T-helper 9 cell (primary cell): ENCODE results near the gene NCOA1.
"Not testable (repeated sequence)": the region's sequence is repeated elsewhere in the genome, so short reads cannot be mapped to it uniquely, and the experiment has no call there.

Source experiments
- DNase-seq: peaks from one replicate; pipeline ENCODE4 v3.0.0-alpha.2; 2020
- total RNA-seq, 2 donors: gene quantifications; one replicate each; lab custom pipeline; 2026; lab: John Stamatoyannopoulos, UW

The NCOA1 gene
- 102 to 114 reads per million in 2 donors for total RNA-seq

GRCh38 chr2:24490690-24491541 lies at the start of gene NCOA1:
Gene NCOA1, plus strand, starts transcription at chr2:24491254. Its CDS starts 167,424 bp downstream, at chr2:24658678.
- DNase-seq: peak; percentile 80

GRCh38 chr2:24448797-24449196 lies 42.3 kb upstream of the NCOA1 start:
- no peak for DNase-seq

GRCh38 chr2:24449344-24449743 lies 41.7 kb upstream of the NCOA1 start:
- no peak for DNase-seq

GRCh38 chr2:24451805-24452501 lies 39.1 kb upstream of the NCOA1 start:
- no peak for DNase-seq

GRCh38 chr2:24452502-24452885 lies 38.6 kb upstream of the NCOA1 start:
- no peak for DNase-seq

GRCh38 chr2:24453379-24454073 lies 37.5 kb upstream of the NCOA1 start:
- no peak for DNase-seq

GRCh38 chr2:24454294-24454693 lies 36.8 kb upstream of the NCOA1 start:
- no peak for DNase-seq

GRCh38 chr2:24456599-24457556 lies 34.2 kb upstream of the NCOA1 start:
- no peak for DNase-seq

GRCh38 chr2:24457696-24458386 lies 33.2 kb upstream of the NCOA1 start:
- no peak for DNase-seq

GRCh38 chr2:24459224-24460161 lies 31.6 kb upstream of the NCOA1 start:
- DNase-seq: no peak

- DNase-seq: no peak
These were observed 29.4 kb upstream of the NCOA1 start for GRCh38 chr2:24461685-24462084.

- DNase-seq: no peak
These were observed 27.8 kb upstream of the NCOA1 start for GRCh38 chr2:24463271-24463670.

GRCh38 chr2:24466871-24467870 lies 23.9 kb upstream of the NCOA1 start:
- DNase-seq: no peak

GRCh38 chr2:24468453-24468852 lies 22.6 kb upstream of the NCOA1 start:
- not testable (repeated sequence) for DNase-seq

- DNase-seq: no peak
These were observed 21.9 kb upstream of the NCOA1 start for GRCh38 chr2:24469148-24469650.

GRCh38 chr2:24471662-24472061 lies 19.4 kb upstream of the NCOA1 start:
- DNase-seq: no peak

- no peak for DNase-seq
These were observed 18.6 kb upstream of the NCOA1 start for GRCh38 chr2:24472416-24472815.

GRCh38 chr2:24473626-24474025 lies 17.4 kb upstream of the NCOA1 start:
- no peak for DNase-seq

GRCh38 chr2:24474053-24474452 lies 17.0 kb upstream of the NCOA1 start:
- no peak for DNase-seq
